GM21381 (cell line): ENCODE results near the gene MYOC.
"Not testable (repeated sequence)": the region's sequence is repeated elsewhere in the genome, so short reads cannot be mapped to it uniquely, and the experiment has no call there.

ENCODE experiments used
- ATAC-seq: cut with Tn5 transposase; IDR thresholded peaks from one replicate; pipeline ENCODE4 v1.9.1; 2021; ENCODE audit warnings: mild to moderate bottlenecking, moderate library complexity; ENCODE audit not compliant: unreplicated experiment

MYOC gene

GRCh38 chr1:171652234-171652822, at the start of gene MYOC:
Gene MYOC (minus strand): TSS chr1:171652688. CDS start chr1:171652611, 77 bp downstream.
- no peak for ATAC-seq

GRCh38 chr1:171699531-171699930, 47.0 kb upstream of the MYOC start:
- no peak for ATAC-seq

- not testable (repeated sequence) for ATAC-seq
These were observed 43.3 kb upstream of the MYOC start for GRCh38 chr1:171695772-171696171.

DNA sequence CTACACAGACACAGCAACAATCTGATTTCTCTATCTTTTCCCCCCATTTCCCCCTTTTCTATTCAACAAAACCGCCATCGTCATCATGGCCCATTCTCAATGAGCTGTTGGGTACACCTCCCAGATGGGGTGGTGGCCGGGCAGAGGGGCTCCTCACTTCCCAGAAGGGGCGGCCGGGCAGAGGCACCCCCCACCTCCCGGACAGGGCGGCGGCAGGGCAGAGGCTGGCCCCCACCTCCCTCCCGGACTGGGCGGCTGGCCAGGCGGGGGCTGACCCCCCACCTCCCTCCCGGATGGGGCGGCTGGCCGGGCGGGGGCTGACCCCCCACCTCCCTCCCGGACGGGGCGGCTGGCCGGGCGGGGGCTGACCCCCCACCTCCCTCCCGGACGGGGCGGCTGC, 41.1 kb upstream of the MYOC start:
- not testable (repeated sequence) for ATAC-seq

GRCh38 chr1:171683870-171684269, 31.4 kb upstream of the MYOC start:
- ATAC-seq, result no peak

- no peak for ATAC-seq
These were observed 27.9 kb upstream of the MYOC start for GRCh38 chr1:171680339-171680738.

GRCh38 chr1:171676823-171677222, 24.3 kb upstream of the MYOC start:
- ATAC-seq, result no peak

DNA sequence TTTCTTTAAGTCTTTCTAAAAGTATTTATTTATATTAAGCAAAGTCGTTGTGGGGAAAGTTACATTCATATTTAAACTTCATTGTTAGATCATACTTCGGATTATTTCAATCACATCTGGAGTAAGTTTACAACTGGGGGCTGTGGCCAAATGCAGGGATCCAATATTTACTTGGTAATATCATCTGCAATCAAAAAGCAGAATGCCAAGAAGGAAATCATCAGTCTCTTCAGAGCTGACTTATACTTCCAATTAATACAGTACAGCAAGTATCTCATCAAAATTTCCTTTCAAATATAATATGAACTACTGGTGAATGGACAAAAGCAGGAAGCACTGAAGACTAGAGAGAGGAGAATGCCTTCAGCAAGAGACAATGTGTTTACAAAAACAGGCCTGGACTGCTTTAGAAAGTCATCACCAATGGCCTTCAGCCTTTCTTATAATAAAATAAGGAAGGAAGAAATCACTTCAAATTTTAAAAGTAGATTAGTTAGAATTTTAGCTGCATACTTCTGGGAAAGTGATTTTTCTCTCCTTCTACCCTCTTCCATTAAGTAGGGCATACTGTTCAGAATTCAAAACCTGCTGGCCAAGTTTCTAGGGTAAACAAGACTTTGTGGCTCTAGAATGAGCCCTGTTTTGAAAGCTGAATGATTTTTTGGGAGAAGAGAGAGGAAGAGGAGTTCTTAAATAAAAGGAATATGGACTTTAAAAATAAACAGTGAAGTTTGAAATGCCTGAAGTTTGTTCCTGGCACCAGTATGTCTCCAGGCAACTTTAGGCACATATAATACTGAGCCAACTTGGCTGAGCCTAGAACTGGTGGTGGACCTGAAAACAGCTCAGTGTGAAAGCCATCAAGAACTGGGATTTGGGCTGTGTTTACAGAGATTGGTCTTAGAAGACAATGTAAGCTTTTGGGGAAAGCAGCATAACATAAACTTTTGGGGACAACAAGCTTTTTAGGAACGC, 22.2 kb upstream of the MYOC start:
- no peak for ATAC-seq

DNA sequence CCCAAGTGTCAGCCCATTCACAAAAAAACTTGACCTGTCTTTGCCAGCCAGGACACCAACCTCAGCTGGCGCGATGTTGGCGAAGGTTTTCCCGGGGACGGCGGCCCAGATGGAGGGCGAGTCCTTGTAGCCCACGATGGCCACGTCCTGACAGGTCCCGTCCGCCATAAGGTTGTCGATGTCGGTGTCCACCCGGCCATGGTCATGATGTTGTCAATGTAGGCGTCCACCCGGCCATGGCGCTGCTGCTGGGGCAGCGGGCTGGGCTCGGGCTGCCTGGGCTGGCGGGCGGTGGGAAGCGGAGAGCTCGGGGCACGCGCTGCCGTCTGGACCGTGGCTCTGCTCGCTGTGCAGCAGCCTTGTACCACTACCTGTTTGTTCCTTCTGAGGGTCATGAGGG, 18.3 kb upstream of the MYOC start:
- no peak for ATAC-seq

- no peak for ATAC-seq
These were observed 15.9 kb upstream of the MYOC start for GRCh38 chr1:171668372-171668771.

DNA sequence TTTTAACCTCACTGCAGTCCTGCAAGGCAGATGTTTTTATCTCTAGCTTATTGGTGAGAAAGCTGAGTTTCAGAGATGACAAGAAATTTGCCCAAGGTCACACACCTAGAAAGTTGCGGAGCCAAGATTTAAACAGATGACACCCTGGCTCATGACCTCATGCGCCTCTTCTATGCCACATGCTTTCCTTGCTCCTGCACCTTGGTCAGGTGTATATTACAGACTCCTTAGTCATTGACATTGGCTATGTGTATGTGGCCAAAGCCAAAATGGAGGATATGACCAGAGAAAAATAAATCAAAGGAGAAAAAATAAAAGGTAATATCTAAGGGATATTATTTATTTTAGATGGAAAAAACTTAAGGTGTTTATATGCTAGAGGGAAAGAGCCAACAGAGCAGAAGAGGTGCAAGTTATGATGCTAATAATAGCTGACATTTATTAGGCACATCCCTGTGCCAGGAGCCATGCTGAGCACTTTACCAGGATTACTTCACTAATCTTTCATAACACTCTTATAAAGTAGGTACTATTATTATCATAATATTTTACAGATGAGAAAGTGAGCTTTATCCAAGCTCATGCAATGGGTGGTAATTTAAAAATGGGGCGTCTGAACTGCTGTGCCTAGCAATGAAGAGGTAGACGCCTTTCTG, 13.8 kb upstream of the MYOC start:
- no peak for ATAC-seq

- no peak for ATAC-seq
These were observed 12.5 kb upstream of the MYOC start for GRCh38 chr1:171664976-171665375.

GRCh38 chr1:171663854-171664575, 11.5 kb upstream of the MYOC start:
- no peak for ATAC-seq

DNA sequence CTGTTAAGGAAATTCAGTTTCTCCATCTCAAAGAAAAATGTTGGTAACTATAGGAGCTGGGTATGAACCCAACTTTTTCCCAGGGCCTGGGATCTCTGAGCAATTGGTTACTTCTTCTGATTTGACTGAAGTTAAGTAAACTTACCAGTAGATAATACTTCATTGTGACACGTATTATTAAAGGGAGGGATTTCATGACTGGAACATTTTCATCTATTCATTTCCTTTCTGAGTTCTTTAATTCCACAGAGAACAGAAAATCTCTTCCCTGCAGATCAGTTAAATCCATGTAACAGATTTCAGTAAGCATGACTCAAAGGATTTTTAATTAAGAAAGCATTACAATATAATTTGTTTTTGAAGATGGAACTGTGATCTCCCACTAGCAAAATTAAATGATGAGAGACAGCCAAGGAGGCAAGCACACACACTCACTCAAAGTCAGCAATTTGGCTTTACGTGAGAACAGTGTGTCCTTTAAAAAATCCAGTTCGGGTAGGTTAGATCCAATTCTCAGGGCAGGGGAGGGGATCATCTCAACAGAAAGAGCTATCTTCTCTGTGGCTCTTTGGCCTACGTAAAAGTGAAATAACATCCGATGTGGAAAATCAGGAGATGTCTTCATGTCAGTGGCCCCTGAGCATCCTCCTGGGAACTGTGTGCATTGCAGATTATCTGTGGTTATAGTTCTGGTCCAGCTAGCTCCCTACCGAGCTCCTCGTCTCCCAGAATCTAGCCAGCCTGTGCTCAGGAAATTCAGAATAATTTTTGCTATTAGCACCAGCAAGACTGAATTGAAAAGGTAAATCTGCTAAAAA, 10.8 kb upstream of the MYOC start:
- no peak for ATAC-seq

GRCh38 chr1:171661076-171661650, 8.7 kb upstream of the MYOC start:
- ATAC-seq, result no peak

DNA sequence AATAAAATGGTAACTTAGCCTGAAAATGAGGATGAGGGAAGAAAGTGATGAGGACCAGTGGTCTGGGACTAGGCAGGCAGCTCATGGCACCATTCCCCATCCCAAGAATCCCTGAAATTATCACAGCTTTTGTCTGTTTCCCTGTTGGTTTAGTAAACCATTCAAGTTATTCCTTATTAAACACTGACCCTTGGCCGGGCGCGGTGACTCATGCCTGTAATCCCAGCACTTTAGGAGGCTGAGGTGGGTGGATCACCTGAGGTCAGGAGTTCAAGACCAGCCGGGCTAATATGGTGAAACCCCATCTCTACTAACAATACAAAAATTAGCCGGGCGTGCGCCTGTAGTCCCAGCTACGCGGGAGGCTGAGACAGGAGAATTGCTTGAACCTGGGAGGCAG, 3.7 kb upstream of the MYOC start:
- not testable (repeated sequence) for ATAC-seq

DNA sequence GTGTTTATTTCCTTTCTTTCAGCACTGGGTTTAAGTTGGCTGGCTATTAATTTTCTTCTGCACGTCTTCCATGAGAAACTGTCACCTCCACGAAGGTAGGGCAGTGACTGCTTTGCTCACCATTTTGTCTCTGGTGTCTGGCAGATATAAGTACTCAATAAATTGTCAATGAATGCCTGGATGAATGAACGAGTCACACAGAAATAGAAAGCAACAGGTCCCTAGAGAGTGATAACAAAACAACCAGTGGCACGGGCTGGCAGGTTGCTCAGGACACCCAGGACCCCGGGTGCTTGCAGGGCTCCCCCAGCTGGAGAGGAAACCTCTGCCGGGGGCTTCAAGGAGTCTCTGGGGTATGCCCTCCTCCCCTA, 3.2 kb upstream of the MYOC start:
- peak; percentile 10 for ATAC-seq

DNA sequence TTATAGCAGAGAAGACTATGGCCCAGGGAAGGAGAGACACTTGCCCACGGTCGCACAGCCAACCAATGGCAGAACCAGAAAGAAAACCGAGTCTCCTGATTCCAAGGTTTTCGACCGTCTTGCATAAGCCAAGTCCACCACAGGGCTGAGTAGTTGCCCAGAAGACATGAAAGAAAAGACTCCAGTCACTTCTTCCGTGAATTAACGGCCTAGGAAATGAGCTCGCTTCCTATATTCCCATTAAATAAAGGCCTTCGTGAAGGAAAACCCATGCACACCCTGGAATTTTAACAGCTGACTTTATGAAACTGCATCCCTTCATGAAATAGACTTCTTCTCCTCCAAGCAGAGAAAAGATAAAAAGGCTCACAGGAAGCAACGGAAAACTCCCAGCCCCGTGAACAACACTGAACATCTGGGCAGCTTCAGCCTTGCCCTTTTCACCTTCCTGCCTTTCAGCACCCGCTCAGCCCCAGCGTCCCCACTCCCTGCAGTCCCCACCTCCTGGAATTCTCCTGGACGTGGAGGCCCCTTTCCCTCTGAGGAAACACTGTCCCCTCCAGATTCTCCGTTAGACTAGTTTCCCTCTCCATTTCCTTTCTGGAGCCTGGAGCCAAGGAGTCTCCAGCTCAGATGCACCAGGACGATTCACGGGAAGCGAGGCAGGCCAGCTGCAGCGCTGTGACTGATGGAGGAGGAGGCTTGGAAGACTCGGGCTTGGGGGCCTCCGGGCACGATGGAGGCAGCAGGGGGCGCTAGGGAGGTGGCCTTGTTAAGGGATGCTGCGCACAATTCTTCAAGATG, 2.7 kb upstream of the MYOC start:
- ATAC-seq, result peak; percentile 82
